Activated naive CD4-positive, alpha-beta T cell treated with Interleukin-2 at 50 U/mL for 16 hours (primary cell): ENCODE results near the gene STAU1.
"Not testable (repeated sequence)": the region's sequence is repeated elsewhere in the genome, so short reads cannot be mapped to it uniquely, and the experiment has no call there.

Experiments used
- DNase-seq: peaks from one replicate; pipeline ENCODE4 v3.0.0-alpha.2; 2020

The STAU1 gene

GRCh38 chr20:49161428-49162152, 26.5 kb downstream of the STAU1 start:
- DNase-seq: no peak

GRCh38 chr20:49160057-49160929, 27.8 kb downstream of the STAU1 start:
- DNase-seq: no peak

- DNase-seq: no peak
Measured at GRCh38 chr20:49157146-49157545, 31.0 kb downstream of the STAU1 start.

GRCh38 chr20:49156481-49156880, 31.7 kb downstream of the STAU1 start:
- DNase-seq: no peak

GRCh38 chr20:49151436-49151835, 36.7 kb downstream of the STAU1 start:
- no peak for DNase-seq

GRCh38 chr20:49149281-49150045, 38.7 kb downstream of the STAU1 start:
- no peak for DNase-seq

- DNase-seq: no peak
Measured at GRCh38 chr20:49148601-49149000, 39.5 kb downstream of the STAU1 start.

- DNase-seq: no peak
Measured at GRCh38 chr20:49147296-49147695, 40.8 kb downstream of the STAU1 start.

GRCh38 chr20:49146442-49147225, 41.5 kb downstream of the STAU1 start:
- DNase-seq: no peak

GRCh38 chr20:49140834-49141233, 47.3 kb downstream of the STAU1 start:
- no peak for DNase-seq

- DNase-seq: no peak
Measured at GRCh38 chr20:49140411-49140810, 47.7 kb downstream of the STAU1 start.

- DNase-seq: no peak
Measured at GRCh38 chr20:49138431-49138830, 49.7 kb downstream of the STAU1 start.

- no peak for DNase-seq
Measured at GRCh38 chr20:49136817-49137571, 51.1 kb downstream of the STAU1 start.

GRCh38 chr20:49134797-49135196, 53.3 kb downstream of the STAU1 start:
- DNase-seq: not testable (repeated sequence)

GRCh38 chr20:49133571-49133970, 54.6 kb downstream of the STAU1 start:
- no peak for DNase-seq

GRCh38 chr20:49132995-49133478, 55.1 kb downstream of the STAU1 start:
- DNase-seq: no peak

GRCh38 chr20:49123982-49124381, 64.2 kb downstream of the STAU1 start:
- DNase-seq: no peak

GRCh38 chr20:49122920-49123319, 65.2 kb downstream of the STAU1 start:
- no peak for DNase-seq

- DNase-seq: no peak
Measured at GRCh38 chr20:49119988-49120387, 68.1 kb downstream of the STAU1 start.

GRCh38 chr20:49118307-49118706, 69.8 kb downstream of the STAU1 start:
- no peak for DNase-seq

GRCh38 chr20:49115564-49115963, 72.6 kb downstream of the STAU1 start:
- no peak for DNase-seq
